Measurements from ENCODE around the gene PRPF8.
A peak's percentile ranks its signal among the peaks of the same experiment; 100 is the strongest.
"Not testable (repeated sequence)": the region's sequence is repeated elsewhere in the genome, so short reads cannot be mapped to it uniquely, and the experiment has no call there.

The PRPF8 gene

DNA sequence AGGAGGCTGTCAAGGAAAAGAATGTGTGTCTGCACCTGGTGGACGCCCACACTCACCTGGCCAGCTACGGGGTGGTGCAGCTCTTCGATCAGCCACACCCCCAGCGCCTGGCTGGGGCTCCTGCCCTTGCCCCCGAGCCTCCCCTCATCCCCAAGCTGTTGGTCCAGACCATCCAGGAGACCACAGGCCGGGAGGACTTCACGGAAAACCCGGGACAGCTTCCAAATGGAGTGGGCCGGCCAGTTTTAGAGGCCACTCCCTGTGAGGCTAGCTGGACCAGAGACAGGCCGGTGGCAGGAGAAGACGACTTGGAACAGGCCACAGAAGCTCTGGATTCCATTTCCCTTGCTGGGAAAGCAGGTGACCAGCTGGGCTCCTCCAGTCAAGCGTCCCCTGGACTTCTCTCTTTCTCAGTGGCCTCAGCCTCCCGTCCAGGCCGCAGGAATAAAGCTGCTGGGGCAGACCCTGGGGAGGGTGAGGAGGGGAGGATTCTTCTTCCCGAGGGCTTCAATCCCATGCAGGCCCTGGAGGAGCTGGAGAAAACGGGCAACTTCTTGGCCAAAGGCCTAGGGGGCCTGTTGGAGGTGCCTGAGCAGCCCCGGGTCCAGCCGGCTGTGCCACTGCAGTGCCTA, 42.1 kb upstream of the PRPF8 start:
- Histone ChIP-seq H3K4me1 (ENCODE audit: control insufficient read depth in 2 of 2, insufficient read depth in 2 of 2, low read length in 2 of 2) (peaks cover 19 to 23% of the 10 kb centered on the region in 2 donors), H3K9me3 (ENCODE audit: control insufficient read depth in 2 of 2, low read length in 2 of 2) (no peaks in the 10 kb centered on the region), H3K27ac (ENCODE audit: low read depth in 2 of 2, low read length in 2 of 2) (no peak overlapping the region), H3K4me3 (ENCODE audit: low read length in 2 of 2) (no peak overlapping the region), H3K27me3 (ENCODE audit: control insufficient read depth in 2 of 2, insufficient read depth in 2 of 2, low read length in 2 of 2) (no peaks in the 10 kb centered on the region), H3K36me3 (ENCODE audit: control insufficient read depth in 2 of 2, insufficient read depth in 2 of 2, low read length in 2 of 2) (peaks cover 9 to 21% of the 10 kb centered on the region in 2 donors), H3K9ac (ENCODE audit: low read depth in 1 of 2, low read length in 2 of 2) (no peak overlapping the region)

DNA sequence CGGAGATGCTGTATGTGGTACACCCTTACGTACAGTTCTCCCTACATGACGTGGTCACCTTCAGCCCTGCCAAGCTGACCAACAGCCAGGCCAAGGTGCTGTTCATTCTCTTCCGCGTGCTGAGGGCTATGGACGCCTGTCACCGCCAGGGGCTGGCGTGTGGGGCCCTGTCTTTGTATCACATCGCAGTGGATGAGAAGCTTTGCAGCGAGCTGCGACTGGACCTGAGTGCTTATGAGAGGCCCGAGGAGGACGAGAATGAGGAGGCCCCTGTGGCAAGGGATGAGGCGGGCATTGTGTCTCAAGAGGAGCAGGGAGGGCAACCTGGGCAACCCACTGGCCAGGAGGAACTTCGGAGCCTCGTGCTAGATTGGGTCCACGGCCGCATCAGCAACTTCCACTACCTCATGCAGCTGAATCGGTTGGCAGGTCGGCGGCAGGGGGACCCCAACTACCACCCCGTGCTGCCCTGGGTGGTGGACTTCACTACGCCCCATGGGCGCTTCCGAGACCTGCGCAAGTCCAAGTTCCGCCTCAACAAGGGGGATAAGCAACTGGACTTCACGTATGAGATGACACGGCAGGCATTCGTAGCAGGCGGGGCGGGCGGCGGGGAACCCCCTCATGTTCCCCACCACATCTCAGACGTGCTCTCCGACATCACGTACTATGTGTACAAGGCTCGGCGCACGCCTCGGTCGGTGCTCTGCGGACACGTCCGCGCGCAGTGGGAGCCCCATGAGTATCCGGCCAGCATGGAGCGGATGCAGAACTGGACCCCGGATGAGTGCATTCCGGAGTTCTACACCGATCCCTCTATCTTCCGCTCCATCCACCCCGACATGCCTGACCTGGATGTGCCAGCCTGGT, 41.2 kb upstream of the PRPF8 start:
- Histone ChIP-seq H3K27ac (ENCODE audit: low read depth in 2 of 2, low read length in 2 of 2) (no peak overlapping the region), H3K27me3 (ENCODE audit: control insufficient read depth in 2 of 2, insufficient read depth in 2 of 2, low read length in 2 of 2) (no peaks in the 10 kb centered on the region), H3K36me3 (ENCODE audit: control insufficient read depth in 2 of 2, insufficient read depth in 2 of 2, low read length in 2 of 2) (peaks cover 9 to 19% of the 10 kb centered on the region in 2 donors), H3K4me1 (ENCODE audit: control insufficient read depth in 2 of 2, insufficient read depth in 2 of 2, low read length in 2 of 2) (peaks cover 19 to 22% of the 10 kb centered on the region in 2 donors), H3K4me3 (ENCODE audit: low read length in 2 of 2) (peak overlapping the region; percentile 78 to 86), H3K9ac (ENCODE audit: low read depth in 1 of 2, low read length in 2 of 2) (peak overlapping the region; percentile 6 to 65), H3K9me3 (ENCODE audit: control insufficient read depth in 2 of 2, low read length in 2 of 2) (no peaks in the 10 kb centered on the region)

DNA sequence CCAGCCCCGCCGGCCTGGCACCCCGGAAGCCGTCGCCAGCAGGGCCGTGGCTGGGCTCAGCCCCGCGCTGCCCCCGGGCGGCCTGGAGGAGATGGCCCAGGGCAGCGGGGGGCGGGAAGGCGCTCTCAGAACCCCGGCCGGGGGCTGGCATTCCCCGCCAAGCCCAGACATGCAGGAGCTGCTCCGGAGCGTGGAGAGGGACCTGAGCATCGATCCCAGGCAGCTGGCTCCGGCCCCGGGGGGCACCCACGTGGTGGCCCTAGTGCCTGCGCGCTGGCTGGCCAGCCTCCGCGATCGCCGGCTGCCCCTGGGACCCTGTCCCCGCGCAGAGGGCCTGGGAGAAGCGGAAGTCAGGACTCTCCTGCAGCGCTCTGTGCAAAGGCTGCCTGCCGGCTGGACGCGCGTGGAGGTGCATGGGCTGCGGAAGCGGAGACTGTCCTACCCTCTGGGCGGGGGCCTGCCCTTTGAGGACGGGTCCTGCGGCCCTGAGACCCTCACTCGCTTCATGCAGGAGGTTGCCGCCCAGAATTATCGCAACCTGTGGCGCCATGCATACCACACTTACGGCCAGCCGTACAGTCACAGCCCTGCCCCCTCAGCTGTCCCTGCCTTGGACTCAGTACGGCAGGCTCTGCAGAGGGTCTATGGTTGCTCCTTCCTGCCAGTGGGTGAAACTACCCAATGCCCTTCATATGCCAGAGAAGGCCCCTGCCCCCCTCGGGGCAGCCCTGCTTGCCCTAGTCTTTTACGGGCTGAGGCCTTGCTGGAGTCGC, 40.4 kb upstream of the PRPF8 start:
- peak overlapping the region; percentile 39 to 86 for H3K27ac ChIP-seq (ENCODE audit: low read depth in 2 of 2, low read length in 2 of 2)
- H3K4me3 ChIP-seq (ENCODE audit: low read length in 2 of 2) = peak overlapping the region; percentile 78 to 86
- H3K9me3 ChIP-seq (ENCODE audit: control insufficient read depth in 2 of 2, low read length in 2 of 2) = no peaks in the 10 kb centered on the region
- peaks cover 15 to 21% of the 10 kb centered on the region in 2 donors for H3K4me1 ChIP-seq (ENCODE audit: control insufficient read depth in 2 of 2, insufficient read depth in 2 of 2, low read length in 2 of 2)
- peaks cover 9 to 19% of the 10 kb centered on the region in 2 donors for H3K36me3 ChIP-seq (ENCODE audit: control insufficient read depth in 2 of 2, insufficient read depth in 2 of 2, low read length in 2 of 2)
- H3K9ac ChIP-seq (ENCODE audit: low read depth in 1 of 2, low read length in 2 of 2) = peak overlapping the region in 1 of 2 donors; percentile 65
- H3K27me3 ChIP-seq (ENCODE audit: control insufficient read depth in 2 of 2, insufficient read depth in 2 of 2, low read length in 2 of 2) = no peaks in the 10 kb centered on the region

DNA sequence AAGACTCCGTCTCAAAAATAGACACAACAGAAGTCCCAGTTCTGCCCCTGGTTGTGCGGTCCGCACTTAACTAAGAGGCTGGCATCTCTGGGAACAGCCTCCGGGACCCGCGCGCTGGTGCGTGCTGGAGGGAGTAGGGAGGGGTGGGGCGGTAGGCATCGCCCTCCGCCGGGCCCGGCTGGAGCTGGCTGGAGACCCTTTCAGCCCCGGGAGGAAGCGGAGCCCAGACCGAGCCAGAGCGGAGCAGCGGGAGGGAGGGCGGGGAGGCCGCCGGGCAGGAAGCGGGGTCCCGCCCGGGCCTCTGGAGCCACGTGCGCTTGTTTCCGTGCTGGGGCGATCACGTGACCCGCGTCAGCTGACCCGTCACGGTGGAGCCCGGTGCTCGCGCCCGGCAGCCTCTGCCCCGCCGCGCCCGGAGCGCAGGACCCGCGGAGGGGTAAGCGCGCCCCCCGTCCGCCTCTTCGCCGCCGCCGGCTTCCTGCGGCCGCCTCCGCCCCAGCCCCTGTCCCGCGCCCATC, 39.7 kb upstream of the PRPF8 start, which contains the start of gene WDR81:
WDR81 (plus strand) TSS at position 354 of the 518 bp plus-strand sequence. CDS start 256 bp downstream, outside the sequence.
- H3K36me3 ChIP-seq (ENCODE audit: control insufficient read depth in 2 of 2, insufficient read depth in 2 of 2, low read length in 2 of 2) = peaks cover 9 to 19% of the 10 kb centered on the region in 2 donors
- peak within 1 kb of the TSS; percentile 78 to 86 for H3K4me3 ChIP-seq (ENCODE audit: low read length in 2 of 2)
- H3K9ac ChIP-seq (ENCODE audit: low read depth in 1 of 2, low read length in 2 of 2) = peak within 1 kb of the TSS; percentile 52 to 65
- H3K27me3 ChIP-seq (ENCODE audit: control insufficient read depth in 2 of 2, insufficient read depth in 2 of 2, low read length in 2 of 2) = no peaks in the 10 kb centered on the region
- H3K4me1 ChIP-seq (ENCODE audit: control insufficient read depth in 2 of 2, insufficient read depth in 2 of 2, low read length in 2 of 2) = peaks cover 15 to 21% of the 10 kb centered on the region in 2 donors
- no peaks in the 10 kb centered on the region for H3K9me3 ChIP-seq (ENCODE audit: control insufficient read depth in 2 of 2, low read length in 2 of 2)
- H3K27ac ChIP-seq (ENCODE audit: low read depth in 2 of 2, low read length in 2 of 2) = peak within 1 kb of the TSS; percentile 74 to 86

DNA sequence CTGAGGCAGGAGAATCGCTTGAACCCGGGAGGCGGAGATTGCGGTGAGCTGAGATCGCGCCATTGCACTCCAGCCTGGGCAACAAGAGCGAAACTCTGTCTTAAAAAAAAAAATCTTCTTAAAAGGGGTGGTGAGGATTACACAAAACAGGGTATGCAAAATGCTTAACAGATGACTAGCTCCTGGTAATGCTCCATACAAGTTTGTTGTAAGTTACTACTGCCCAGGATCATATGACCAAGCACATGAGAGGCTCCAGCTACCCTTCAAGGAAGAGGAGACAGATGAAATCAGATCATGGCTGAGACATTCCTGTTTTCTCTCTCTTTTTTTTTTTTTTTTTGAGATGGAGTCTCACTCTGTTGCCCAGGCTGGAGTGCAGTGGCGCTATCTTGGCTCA, 37.4 kb upstream of the PRPF8 start:
- Histone ChIP-seq H3K27ac (ENCODE audit: low read depth in 2 of 2, low read length in 2 of 2) (peak overlapping the region in 1 of 2 donors; percentile 82), H3K4me1 (ENCODE audit: control insufficient read depth in 2 of 2, insufficient read depth in 2 of 2, low read length in 2 of 2) (peaks cover 23 to 29% of the 10 kb centered on the region in 2 donors)
- H3K36me3 ChIP-seq (ENCODE audit: control insufficient read depth in 2 of 2, insufficient read depth in 2 of 2, low read length in 2 of 2); H3K9me3 ChIP-seq (ENCODE audit: control insufficient read depth in 2 of 2, low read length in 2 of 2); H3K27me3 ChIP-seq (ENCODE audit: control insufficient read depth in 2 of 2, insufficient read depth in 2 of 2, low read length in 2 of 2); H3K9ac ChIP-seq (ENCODE audit: low read depth in 1 of 2, low read length in 2 of 2); H3K4me3 ChIP-seq (ENCODE audit: low read length in 2 of 2): not testable (repeated sequence)

DNA sequence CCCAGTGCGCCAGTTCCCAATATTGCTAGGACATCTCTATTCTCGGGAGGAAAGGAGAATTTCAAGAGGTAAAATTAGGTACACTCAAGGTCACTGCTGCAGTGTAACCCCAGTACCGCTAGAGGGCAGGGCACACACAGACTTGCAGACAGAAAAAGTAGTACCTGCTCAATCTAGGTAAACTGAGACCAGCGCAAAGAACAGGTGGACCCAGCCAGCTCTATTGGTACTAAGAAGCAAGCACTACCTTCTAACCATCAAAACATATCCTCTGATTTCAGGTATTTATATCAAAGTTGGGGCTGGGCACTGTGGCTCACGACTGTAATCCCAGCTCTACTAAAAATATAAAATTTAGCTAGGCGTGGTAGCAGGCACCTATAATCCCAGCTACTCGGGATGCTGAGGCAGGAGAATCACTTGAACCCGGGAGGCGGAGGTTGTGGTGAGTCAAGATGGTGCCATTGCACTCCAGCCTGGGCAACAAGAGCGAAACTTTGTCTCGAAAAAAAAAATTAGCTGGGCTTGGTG, 36.3 kb upstream of the PRPF8 start:
- H3K36me3 ChIP-seq (ENCODE audit: control insufficient read depth in 2 of 2, insufficient read depth in 2 of 2, low read length in 2 of 2) = no peaks in the 10 kb centered on the region
- H3K4me3 ChIP-seq (ENCODE audit: low read length in 2 of 2) = peak overlapping the region; percentile 42 to 55
- H3K27me3 ChIP-seq (ENCODE audit: control insufficient read depth in 2 of 2, insufficient read depth in 2 of 2, low read length in 2 of 2) = no peaks in the 10 kb centered on the region
- H3K4me1 ChIP-seq (ENCODE audit: control insufficient read depth in 2 of 2, insufficient read depth in 2 of 2, low read length in 2 of 2) = peaks cover 23 to 33% of the 10 kb centered on the region in 2 donors
- H3K9me3 ChIP-seq (ENCODE audit: control insufficient read depth in 2 of 2, low read length in 2 of 2) = no peaks in the 10 kb centered on the region
- no peak overlapping the region for H3K27ac ChIP-seq (ENCODE audit: low read depth in 2 of 2, low read length in 2 of 2)
- H3K9ac ChIP-seq (ENCODE audit: low read depth in 1 of 2, low read length in 2 of 2) = peak overlapping the region in 1 of 2 donors; percentile 48

DNA sequence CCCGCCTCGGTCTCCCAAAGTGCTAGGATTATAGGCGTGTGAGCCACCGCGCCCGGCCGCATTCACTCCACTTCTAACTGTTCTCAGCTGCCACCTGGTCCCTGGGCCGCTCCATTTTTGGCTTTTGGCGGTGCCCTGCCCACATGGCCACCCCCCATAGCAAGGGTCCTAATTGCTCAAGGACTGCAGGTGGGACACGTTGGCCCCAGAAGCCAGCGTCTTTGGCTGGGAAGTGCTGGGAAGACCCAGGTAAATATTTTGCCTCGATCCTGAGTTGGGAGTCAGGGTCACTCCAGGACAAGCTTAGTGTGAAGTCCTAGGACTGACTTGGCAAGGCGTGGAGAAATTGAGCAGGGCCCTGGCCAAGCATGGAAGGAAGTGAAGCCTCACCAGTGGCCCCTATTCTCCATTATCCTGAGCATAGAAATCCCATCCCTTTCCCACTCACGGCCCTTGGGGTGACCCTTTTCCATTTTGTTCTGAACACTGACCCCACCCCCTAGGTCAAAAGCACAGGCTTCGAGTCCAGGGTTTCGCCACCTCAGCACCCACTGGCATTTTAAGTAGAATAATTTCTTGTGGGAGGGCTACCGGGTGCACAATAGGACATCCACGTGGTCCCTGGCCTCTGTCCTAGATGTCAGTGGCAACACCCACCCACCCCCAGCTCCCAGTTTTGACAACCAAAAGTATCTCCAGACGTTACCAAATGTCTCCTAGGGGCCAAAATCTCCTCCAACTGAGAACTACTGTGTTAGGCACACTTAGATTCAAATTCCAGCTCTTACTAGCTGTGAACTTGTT, 33.9 kb upstream of the PRPF8 start:
- H3K9me3 ChIP-seq (ENCODE audit: control insufficient read depth in 2 of 2, low read length in 2 of 2) = no peaks in the 10 kb centered on the region
- H3K27me3 ChIP-seq (ENCODE audit: control insufficient read depth in 2 of 2, insufficient read depth in 2 of 2, low read length in 2 of 2) = no peaks in the 10 kb centered on the region
- no peak overlapping the region for H3K4me3 ChIP-seq (ENCODE audit: low read length in 2 of 2)
- H3K27ac ChIP-seq (ENCODE audit: low read depth in 2 of 2, low read length in 2 of 2) = peak overlapping the region in 1 of 2 donors; percentile 100
- H3K4me1 ChIP-seq (ENCODE audit: control insufficient read depth in 2 of 2, insufficient read depth in 2 of 2, low read length in 2 of 2) = peaks cover 26 to 33% of the 10 kb centered on the region in 2 donors
- no peak overlapping the region for H3K9ac ChIP-seq (ENCODE audit: low read depth in 1 of 2, low read length in 2 of 2)
- H3K36me3 ChIP-seq (ENCODE audit: control insufficient read depth in 2 of 2, insufficient read depth in 2 of 2, low read length in 2 of 2) = peaks cover 1 to 2% of the 10 kb centered on the region in 2 donors

DNA sequence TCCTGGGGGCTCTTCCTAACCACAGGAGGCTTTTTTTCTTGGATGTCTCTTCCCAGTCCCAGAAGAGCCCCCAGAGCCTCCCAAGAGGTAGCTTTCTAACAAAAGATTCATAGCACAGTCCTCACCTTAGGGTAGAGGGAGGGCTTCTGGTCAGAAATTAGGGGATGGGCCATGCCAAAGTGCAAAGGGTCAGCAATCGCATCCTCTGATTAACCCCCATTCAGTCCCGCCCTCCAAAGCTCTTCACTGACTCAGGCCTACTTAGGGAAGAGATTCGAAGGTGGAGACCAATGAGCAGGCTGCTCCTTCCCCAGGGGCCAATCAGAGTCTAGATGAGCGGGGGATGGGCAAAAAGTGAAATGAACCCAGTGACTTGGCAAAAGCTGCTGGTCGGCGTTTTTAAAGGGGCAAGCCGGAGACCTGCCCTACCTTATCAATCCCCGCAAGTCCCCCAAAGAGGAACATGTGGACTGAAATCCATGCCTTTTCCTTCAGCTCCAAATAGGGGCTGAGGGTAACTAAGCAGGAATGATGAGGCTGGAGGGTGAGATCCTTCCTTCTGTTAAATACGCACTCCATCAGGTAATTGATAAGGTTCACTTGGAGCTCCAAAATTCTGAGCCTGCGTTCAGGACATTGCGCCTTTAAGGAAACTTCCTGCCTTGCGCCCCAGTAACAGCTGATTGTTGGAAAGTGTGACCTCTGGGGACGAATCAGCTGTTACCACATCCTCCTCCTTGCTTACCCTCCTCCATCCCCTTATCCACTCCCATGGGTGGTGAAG, 32.4 kb upstream of the PRPF8 start:
- H3K4me1 ChIP-seq (ENCODE audit: control insufficient read depth in 2 of 2, insufficient read depth in 2 of 2, low read length in 2 of 2) = peaks cover 37 to 41% of the 10 kb centered on the region in 2 donors

More for the DNA sequence above, 32.4 kb upstream of the PRPF8 start:
- peak overlapping the region; percentile 99 to 100 for H3K27ac ChIP-seq (ENCODE audit: low read depth in 2 of 2, low read length in 2 of 2)
- peak overlapping the region; percentile 95 to 99 for H3K9ac ChIP-seq (ENCODE audit: low read depth in 1 of 2, low read length in 2 of 2)
- H3K9me3 ChIP-seq (ENCODE audit: control insufficient read depth in 2 of 2, low read length in 2 of 2) = no peaks in the 10 kb centered on the region
- peaks cover 16% of the 10 kb centered on the region in 2 donors for H3K36me3 ChIP-seq (ENCODE audit: control insufficient read depth in 2 of 2, insufficient read depth in 2 of 2, low read length in 2 of 2)
- H3K4me3 ChIP-seq (ENCODE audit: low read length in 2 of 2) = peak overlapping the region; percentile 84 to 86
- H3K27me3 ChIP-seq (ENCODE audit: control insufficient read depth in 2 of 2, insufficient read depth in 2 of 2, low read length in 2 of 2) = no peaks in the 10 kb centered on the region

Data from mucosa of rectum (tissue), 2 donors.